Breast epithelium (tissue), 3 donors: ENCODE data around the gene NR1I3.

ENCODE experiments used
- POLR2A ChIP-seq: fragments of 450-650 bp; IDR thresholded peaks from one replicate; pipeline ENCODE4 v1.6.1; 2016; ENCODE audit warnings: antibody characterized with exemption, mild to moderate bottlenecking, moderate library complexity
- POLR2AphosphoS5 ChIP-seq, 3 donors: sonication (generic); formaldehyde crosslinking; IDR thresholded peaks; one replicate each; pipeline ENCODE4 v1.6.1; 2017; ENCODE audit warnings: antibody characterized with exemption in 3 of 3
- TF ChIP-seq, protein P1 (sequence below), 3 donors: fragments of 450-650 bp; IDR thresholded peaks; one replicate each; pipeline ENCODE4 v1.5.1; 2016 to 2017; ENCODE audit warnings: antibody characterized with exemption in 3 of 3, mild to moderate bottlenecking in 3 of 3, moderate library complexity in 3 of 3

DNA sequence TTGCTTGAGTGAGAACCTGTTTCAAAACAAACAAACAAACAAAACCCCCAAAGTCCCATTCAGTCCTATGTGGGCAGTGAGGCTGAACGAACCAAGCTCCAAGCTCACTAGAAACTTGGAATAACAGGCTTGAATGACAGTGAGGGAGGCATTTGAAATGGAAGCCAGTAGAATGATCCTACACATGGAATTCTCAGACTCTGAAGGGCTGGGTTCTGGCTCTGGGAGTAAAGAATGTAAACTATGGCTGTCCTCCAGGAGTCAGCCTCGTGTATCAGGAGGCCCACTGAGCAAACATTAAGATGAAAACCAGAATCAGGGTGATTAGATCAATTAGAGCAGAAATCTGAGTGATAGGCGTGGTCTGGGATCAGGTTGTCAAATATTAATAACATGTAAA, 35.4 kb upstream of the NR1I3 start:
- no peak for TF ChIP-seq POLR2AphosphoS5 (IDR thresholded peaks at IDR 0.05)
- TF ChIP-seq, protein P1, sequence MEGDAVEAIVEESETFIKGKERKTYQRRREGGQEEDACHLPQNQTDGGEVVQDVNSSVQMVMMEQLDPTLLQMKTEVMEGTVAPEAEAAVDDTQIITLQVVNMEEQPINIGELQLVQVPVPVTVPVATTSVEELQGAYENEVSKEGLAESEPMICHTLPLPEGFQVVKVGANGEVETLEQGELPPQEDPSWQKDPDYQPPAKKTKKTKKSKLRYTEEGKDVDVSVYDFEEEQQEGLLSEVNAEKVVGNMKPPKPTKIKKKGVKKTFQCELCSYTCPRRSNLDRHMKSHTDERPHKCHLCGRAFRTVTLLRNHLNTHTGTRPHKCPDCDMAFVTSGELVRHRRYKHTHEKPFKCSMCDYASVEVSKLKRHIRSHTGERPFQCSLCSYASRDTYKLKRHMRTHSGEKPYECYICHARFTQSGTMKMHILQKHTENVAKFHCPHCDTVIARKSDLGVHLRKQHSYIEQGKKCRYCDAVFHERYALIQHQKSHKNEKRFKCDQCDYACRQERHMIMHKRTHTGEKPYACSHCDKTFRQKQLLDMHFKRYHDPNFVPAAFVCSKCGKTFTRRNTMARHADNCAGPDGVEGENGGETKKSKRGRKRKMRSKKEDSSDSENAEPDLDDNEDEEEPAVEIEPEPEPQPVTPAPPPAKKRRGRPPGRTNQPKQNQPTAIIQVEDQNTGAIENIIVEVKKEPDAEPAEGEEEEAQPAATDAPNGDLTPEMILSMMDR (IDR thresholded peaks at IDR 0.05) = no peak
- TF ChIP-seq POLR2A = no peak
